GM21619 (cell line): ENCODE measurements around the gene OSBPL10.
A peak's percentile ranks its signal among the peaks of the same experiment; 100 is the strongest.

Source experiments
- ATAC-seq: cut with Tn5 transposase; IDR thresholded peaks from one replicate; pipeline ENCODE4 v1.9.1; 2021; ENCODE audit not compliant: unreplicated experiment

Gene OSBPL10

GRCh38 chr3:31777887-31778286 lies 203.2 kb downstream of the OSBPL10 start:
- no peak for ATAC-seq

- no peak for ATAC-seq
Observed at GRCh38 chr3:31777092-31777491, 204.0 kb downstream of the OSBPL10 start.

GRCh38 chr3:31776016-31776415 lies 205.0 kb downstream of the OSBPL10 start:
- no peak for ATAC-seq

- no peak for ATAC-seq
Observed at GRCh38 chr3:31775383-31775782, 205.7 kb downstream of the OSBPL10 start.

GRCh38 chr3:31772758-31773473 lies 208.1 kb downstream of the OSBPL10 start:
- ATAC-seq = no peak

GRCh38 chr3:31772272-31772671 lies 208.8 kb downstream of the OSBPL10 start:
- ATAC-seq = no peak

GRCh38 chr3:31770822-31771326 lies 210.2 kb downstream of the OSBPL10 start:
- ATAC-seq = no peak

- ATAC-seq = no peak
Observed at GRCh38 chr3:31768479-31769125, 212.5 kb downstream of the OSBPL10 start.

- no peak for ATAC-seq
Observed at GRCh38 chr3:31767920-31768319, 213.1 kb downstream of the OSBPL10 start.

- no peak for ATAC-seq
Observed at GRCh38 chr3:31766669-31767068, 214.4 kb downstream of the OSBPL10 start.

GRCh38 chr3:31765871-31766270 lies 215.2 kb downstream of the OSBPL10 start:
- no peak for ATAC-seq

GRCh38 chr3:31763731-31764130 lies 217.3 kb downstream of the OSBPL10 start:
- no peak for ATAC-seq

GRCh38 chr3:31762888-31763351 lies 218.1 kb downstream of the OSBPL10 start:
- ATAC-seq = no peak

- ATAC-seq = no peak
Observed at GRCh38 chr3:31762097-31762764, 218.8 kb downstream of the OSBPL10 start.

- ATAC-seq = no peak
Observed at GRCh38 chr3:31760654-31761053, 220.4 kb downstream of the OSBPL10 start.

- ATAC-seq = no peak
Observed at GRCh38 chr3:31758322-31758965, 222.6 kb downstream of the OSBPL10 start.

- ATAC-seq = no peak
Observed at GRCh38 chr3:31755926-31756658, 225.0 kb downstream of the OSBPL10 start.

GRCh38 chr3:31754575-31755278 lies 226.3 kb downstream of the OSBPL10 start:
- ATAC-seq = peak; percentile 89

- ATAC-seq = no peak
Observed at GRCh38 chr3:31753050-31753425, 228.0 kb downstream of the OSBPL10 start.
